ENCODE data around the gene DLG2.

The DLG2 gene

DNA sequence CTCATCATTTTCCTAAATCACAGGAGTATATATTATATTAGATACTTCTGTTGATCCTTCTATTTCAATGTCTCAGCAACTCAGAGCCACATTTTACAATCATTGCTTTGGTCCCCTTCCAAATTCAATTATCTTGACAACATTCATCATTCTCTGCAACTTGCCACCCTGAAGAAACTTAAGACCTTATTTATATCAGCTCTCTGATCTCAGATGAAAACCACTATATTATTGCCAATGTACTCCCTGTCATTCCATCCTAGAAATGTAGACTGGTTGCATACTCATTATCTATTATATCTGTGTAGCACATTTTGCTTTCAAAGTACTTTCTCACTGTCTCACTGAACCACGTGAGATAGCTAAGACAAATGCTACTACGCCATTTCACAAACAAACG lies 379.3 kb downstream of the DLG2 start:
- TF ChIP-seq TAF1 (IDR thresholded peaks at IDR 0.05; ENCODE audit: borderline replicate concordance, insufficient read depth, low read length) (no peak), POLR2AphosphoS5 (IDR thresholded peaks at IDR 0.05; ENCODE audit: low read depth, low read length) (no peak), FOXP2 (optimal IDR thresholded peaks at IDR 0.05; ENCODE audit: borderline replicate concordance, extremely low read depth, extremely low read length, insufficient read depth) (no peak), SIN3A (IDR thresholded peaks at IDR 0.05; ENCODE audit: borderline replicate concordance, insufficient read depth, low read length) (no peak)
- TF ChIP-seq, protein P1, sequence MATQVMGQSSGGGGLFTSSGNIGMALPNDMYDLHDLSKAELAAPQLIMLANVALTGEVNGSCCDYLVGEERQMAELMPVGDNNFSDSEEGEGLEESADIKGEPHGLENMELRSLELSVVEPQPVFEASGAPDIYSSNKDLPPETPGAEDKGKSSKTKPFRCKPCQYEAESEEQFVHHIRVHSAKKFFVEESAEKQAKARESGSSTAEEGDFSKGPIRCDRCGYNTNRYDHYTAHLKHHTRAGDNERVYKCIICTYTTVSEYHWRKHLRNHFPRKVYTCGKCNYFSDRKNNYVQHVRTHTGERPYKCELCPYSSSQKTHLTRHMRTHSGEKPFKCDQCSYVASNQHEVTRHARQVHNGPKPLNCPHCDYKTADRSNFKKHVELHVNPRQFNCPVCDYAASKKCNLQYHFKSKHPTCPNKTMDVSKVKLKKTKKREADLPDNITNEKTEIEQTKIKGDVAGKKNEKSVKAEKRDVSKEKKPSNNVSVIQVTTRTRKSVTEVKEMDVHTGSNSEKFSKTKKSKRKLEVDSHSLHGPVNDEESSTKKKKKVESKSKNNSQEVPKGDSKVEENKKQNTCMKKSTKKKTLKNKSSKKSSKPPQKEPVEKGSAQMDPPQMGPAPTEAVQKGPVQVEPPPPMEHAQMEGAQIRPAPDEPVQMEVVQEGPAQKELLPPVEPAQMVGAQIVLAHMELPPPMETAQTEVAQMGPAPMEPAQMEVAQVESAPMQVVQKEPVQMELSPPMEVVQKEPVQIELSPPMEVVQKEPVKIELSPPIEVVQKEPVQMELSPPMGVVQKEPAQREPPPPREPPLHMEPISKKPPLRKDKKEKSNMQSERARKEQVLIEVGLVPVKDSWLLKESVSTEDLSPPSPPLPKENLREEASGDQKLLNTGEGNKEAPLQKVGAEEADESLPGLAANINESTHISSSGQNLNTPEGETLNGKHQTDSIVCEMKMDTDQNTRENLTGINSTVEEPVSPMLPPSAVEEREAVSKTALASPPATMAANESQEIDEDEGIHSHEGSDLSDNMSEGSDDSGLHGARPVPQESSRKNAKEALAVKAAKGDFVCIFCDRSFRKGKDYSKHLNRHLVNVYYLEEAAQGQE (IDR thresholded peaks at IDR 0.05; ENCODE audit: insufficient read depth in 1 of 2, low read depth in 2 of 2, low read length in 2 of 2), result no peak

DNA sequence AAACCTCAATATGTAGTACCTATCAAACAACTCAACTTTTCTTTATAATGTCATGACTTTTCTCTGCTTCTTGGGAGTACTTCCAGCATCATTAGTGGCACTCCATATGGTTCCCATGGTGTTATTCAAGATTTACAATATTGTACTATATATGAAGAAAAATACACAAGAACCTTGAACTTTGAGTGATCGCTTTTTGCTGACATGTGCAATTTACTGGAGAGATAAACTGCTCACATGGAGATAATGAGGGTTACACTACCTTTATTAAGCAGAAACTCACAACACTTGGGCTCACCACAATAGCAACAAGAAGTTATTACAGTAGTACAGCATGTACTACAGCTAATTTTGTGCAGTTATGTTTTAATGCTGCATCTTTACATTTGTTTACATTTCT lies 388.2 kb downstream of the DLG2 start:
- TF ChIP-seq, protein P1 (IDR thresholded peaks at IDR 0.05; ENCODE audit: insufficient read depth in 1 of 2, low read depth in 2 of 2, low read length in 2 of 2), result no peak
- no peak for TF ChIP-seq FOXP2 (optimal IDR thresholded peaks at IDR 0.05; ENCODE audit: borderline replicate concordance, extremely low read depth, extremely low read length, insufficient read depth)
- no peak for TF ChIP-seq SIN3A (IDR thresholded peaks at IDR 0.05; ENCODE audit: borderline replicate concordance, insufficient read depth, low read length)
- TF ChIP-seq POLR2AphosphoS5 (IDR thresholded peaks at IDR 0.05; ENCODE audit: low read depth, low read length), result no peak
- TF ChIP-seq TAF1 (IDR thresholded peaks at IDR 0.05; ENCODE audit: borderline replicate concordance, insufficient read depth, low read length), result no peak

DNA sequence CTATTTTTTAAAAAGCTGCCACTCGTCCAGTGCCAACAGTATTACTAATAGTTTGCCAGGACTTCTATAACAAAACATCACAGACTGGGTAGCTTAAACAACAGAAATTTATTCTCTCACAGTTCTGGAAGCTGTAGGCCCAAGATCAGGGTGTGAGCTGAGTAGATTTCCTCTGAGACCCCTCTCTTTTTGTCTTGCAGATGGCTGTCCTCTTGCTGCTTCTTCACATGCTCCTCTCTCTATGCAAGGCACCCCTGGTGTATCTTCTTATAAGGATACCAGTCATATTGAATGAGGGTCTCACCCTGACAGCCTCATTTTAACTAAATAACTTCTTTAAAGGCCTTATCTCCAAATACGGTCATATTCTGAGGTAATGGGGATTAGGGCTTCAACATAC lies 390.9 kb downstream of the DLG2 start:
- TF ChIP-seq POLR2AphosphoS5 (IDR thresholded peaks at IDR 0.05; ENCODE audit: low read depth, low read length), result no peak
- no peak for TF ChIP-seq SIN3A (IDR thresholded peaks at IDR 0.05; ENCODE audit: borderline replicate concordance, insufficient read depth, low read length)
- no peak for TF ChIP-seq FOXP2 (optimal IDR thresholded peaks at IDR 0.05; ENCODE audit: borderline replicate concordance, extremely low read depth, extremely low read length, insufficient read depth)
- TF ChIP-seq, protein P1 (IDR thresholded peaks at IDR 0.05; ENCODE audit: insufficient read depth in 1 of 2, low read depth in 2 of 2, low read length in 2 of 2), result no peak
- TF ChIP-seq TAF1 (IDR thresholded peaks at IDR 0.05; ENCODE audit: borderline replicate concordance, insufficient read depth, low read length), result no peak

DNA sequence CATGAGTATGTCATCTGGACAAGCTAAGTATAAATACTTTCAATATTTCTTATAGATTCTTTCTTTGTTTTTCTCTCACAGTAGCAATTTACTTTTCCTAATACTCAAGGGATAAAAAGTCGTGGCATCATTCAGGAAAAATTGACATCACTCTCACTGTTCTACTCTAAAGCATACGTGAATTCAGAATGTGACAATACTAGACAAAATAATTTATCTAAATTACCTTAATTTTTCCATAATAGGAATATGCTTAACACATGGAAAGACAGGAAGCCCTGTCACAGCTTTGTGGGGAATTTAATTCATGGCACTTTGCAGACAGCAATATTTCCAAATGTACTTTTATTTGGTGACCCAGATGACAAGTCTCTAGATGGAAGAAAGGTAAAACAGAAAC lies 394.6 kb downstream of the DLG2 start:
- TF ChIP-seq, protein P1 (IDR thresholded peaks at IDR 0.05; ENCODE audit: insufficient read depth in 1 of 2, low read depth in 2 of 2, low read length in 2 of 2), result no peak
- TF ChIP-seq SIN3A (IDR thresholded peaks at IDR 0.05; ENCODE audit: borderline replicate concordance, insufficient read depth, low read length), result no peak
- no peak for TF ChIP-seq TAF1 (IDR thresholded peaks at IDR 0.05; ENCODE audit: borderline replicate concordance, insufficient read depth, low read length)
- TF ChIP-seq FOXP2 (optimal IDR thresholded peaks at IDR 0.05; ENCODE audit: borderline replicate concordance, extremely low read depth, extremely low read length, insufficient read depth), result no peak
- no peak for TF ChIP-seq POLR2AphosphoS5 (IDR thresholded peaks at IDR 0.05; ENCODE audit: low read depth, low read length)

DNA sequence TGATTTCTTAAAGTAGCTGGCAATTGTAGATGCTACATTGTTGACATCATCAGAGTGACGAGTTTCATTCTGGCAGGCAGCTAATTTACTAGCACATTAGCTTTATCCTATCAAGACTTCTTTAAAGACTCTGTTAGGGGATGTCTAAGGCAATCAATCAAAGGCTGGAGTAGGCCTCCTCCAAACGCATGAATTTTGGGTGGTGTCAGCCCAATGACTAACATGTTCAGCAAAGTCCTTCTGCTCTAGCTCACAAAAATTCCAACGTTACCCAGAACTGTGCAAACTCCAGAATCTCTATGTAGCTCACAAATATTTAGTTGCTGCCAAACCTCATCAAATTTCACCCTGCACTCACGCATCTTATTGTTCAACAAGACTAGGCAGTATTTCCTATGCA lies 395.6 kb downstream of the DLG2 start:
- TF ChIP-seq POLR2AphosphoS5 (IDR thresholded peaks at IDR 0.05; ENCODE audit: low read depth, low read length) (no peak), FOXP2 (optimal IDR thresholded peaks at IDR 0.05; ENCODE audit: borderline replicate concordance, extremely low read depth, extremely low read length, insufficient read depth) (no peak), SIN3A (IDR thresholded peaks at IDR 0.05; ENCODE audit: borderline replicate concordance, insufficient read depth, low read length) (no peak), TAF1 (IDR thresholded peaks at IDR 0.05; ENCODE audit: borderline replicate concordance, insufficient read depth, low read length) (no peak)
- TF ChIP-seq, protein P1 (IDR thresholded peaks at IDR 0.05; ENCODE audit: insufficient read depth in 1 of 2, low read depth in 2 of 2, low read length in 2 of 2), result no peak
